ENCODE data around the gene TMEM167A.

DNA sequence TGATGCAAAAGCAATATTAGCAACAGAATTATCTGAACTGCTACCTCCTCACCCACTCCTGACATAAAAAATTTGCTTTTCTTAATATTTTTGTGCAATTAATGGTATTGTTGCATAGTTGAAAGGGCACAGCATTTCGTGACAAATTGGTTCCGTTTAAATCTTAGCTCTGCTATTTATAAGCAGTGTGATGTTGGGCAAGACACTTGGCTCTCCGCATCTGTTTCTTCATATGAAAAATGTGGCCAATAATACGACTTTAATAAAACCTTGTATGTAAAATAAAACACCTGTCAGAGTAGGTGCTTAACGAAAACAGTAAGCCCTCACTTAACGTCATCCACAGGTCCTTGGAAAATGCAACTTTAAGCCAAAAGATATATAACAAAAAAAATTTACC lies 4.2 kb downstream of the TMEM167A start:
- TF ChIP-seq, protein P1, sequence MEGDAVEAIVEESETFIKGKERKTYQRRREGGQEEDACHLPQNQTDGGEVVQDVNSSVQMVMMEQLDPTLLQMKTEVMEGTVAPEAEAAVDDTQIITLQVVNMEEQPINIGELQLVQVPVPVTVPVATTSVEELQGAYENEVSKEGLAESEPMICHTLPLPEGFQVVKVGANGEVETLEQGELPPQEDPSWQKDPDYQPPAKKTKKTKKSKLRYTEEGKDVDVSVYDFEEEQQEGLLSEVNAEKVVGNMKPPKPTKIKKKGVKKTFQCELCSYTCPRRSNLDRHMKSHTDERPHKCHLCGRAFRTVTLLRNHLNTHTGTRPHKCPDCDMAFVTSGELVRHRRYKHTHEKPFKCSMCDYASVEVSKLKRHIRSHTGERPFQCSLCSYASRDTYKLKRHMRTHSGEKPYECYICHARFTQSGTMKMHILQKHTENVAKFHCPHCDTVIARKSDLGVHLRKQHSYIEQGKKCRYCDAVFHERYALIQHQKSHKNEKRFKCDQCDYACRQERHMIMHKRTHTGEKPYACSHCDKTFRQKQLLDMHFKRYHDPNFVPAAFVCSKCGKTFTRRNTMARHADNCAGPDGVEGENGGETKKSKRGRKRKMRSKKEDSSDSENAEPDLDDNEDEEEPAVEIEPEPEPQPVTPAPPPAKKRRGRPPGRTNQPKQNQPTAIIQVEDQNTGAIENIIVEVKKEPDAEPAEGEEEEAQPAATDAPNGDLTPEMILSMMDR (IDR thresholded peaks at IDR 0.05; ENCODE audit: low read length) = no peak
- TF ChIP-seq EZH2 (optimal IDR thresholded peaks at IDR 0.05; ENCODE audit: low read depth, low read length) (no peak), EZH2phosphoT487 (IDR thresholded peaks at IDR 0.05; ENCODE audit: low read length) (no peak)

Measured in MM.1S (cell line).